Measurements from ENCODE around the gene ADAMTS2.

Gene ADAMTS2

DNA sequence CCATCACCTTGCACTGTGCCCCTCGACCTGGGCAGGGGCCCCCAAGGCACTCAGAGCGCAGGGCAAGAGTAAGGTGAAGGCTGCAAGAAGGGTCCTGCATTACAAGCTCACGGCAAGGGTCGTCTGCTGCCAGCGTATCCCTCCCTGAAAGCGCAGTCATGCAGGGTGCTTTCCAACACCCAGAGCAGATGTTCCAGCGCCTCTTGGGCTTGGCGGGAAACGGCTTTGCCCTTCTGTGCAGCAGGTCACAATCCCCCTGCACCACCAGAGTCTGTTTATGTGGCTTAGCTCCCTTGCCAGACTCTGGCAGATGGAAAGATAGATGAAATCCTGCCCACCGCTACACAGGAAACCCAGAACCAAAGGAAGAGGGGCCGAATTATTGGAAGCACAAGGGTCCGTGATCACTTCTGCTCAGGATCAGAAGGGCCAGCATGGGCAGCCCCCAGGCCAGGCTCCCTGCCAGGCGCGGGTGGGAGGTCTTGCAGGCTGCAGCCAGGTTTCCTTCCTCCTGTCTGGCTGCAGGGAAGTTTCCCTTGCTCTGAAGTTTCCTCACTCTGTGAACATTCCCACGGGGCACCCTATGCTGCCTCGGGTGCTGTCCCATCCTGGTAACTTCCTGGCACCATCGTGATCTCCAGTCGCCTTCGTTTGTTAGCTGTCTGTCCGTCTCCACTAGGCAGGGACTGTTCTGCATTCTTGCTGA lies 152.9 kb downstream of the ADAMTS2 start:
- no peak for DNase-seq

DNA sequence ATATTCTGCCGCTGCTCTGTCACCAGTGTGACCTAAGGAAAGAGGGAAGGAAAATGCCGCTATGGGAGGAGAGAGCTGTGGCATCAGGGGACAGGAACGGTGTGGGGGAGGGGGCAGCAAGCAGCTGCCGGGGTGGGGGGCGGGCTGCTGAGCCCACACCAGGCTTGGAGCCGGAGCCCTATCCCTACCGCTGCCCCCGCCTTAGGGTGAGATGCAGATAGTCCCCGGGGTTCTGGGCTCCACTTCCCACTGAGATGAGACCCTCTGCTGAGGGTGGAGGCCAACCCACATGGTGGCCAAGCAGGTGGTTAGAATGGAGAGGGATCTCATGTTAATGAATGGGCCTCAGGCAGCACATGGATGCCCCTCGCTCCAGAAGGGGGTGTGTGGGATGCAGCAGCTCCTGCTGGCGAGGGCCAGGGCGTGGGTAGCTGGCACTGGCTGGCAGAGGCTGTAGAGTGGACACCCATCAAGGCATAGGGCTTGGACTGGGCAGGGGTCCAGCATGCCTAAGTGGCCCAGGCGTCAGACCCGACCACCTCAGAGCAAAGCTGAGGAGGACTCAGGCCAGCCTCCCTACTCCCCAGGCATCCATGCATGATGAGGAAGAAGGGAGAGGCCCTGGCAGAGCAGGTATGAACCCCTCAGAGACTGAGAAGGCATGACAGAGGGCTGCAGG lies 153.6 kb downstream of the ADAMTS2 start:
- no peak for DNase-seq

DNA sequence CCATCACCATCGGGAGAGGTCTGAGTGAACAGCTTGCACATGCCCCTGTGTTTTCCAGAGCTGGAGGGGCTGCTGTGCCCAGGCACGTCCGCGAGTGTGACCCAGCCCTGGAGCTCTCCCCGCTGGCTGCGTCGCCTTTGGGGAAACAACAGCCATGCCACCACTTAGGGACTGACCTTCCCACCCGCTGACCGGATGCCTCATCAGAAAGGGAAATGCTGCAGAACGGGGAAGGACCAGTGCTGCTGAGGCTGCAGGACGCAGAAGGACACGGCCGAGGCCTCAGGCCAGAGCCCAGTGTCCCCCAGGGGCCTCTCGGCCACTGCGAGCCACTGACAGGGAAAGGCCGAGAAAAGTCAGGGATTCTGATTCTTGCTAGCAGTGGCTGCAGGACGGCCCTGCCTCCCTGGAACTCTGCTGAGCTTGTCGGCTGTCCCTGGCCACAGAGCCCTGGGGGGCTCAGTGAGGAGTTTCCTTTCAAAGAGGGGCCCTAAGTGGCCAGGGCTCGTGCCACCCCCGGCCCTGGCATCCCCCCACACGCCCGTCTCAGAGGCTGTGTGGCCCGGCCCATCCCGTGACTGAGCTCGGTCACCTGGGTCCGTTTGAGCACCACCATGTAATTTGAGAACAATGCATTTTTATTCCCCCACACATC lies 154.3 kb downstream of the ADAMTS2 start:
- DNase-seq, result no peak

DNA sequence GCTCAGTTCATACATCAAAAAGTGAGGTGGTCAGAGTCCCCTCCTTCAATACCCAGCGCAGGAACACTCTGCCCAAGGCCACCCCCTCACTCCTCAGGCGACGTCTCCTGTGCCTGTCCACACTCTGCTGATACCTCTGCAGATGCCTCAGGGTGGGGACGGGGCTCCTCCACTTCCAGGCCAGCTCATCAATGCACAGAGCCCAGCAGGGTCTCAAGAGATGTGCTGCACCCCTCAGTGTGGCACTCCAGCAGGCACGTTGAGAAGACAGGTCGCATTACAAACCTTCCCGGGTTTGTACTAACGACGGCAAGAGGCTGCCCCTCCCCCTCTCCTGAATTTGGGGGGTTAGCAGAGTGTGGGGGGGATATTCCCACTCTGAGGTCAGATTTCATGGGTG lies 156.6 kb downstream of the ADAMTS2 start:
- peak; percentile 6 for DNase-seq

DNA sequence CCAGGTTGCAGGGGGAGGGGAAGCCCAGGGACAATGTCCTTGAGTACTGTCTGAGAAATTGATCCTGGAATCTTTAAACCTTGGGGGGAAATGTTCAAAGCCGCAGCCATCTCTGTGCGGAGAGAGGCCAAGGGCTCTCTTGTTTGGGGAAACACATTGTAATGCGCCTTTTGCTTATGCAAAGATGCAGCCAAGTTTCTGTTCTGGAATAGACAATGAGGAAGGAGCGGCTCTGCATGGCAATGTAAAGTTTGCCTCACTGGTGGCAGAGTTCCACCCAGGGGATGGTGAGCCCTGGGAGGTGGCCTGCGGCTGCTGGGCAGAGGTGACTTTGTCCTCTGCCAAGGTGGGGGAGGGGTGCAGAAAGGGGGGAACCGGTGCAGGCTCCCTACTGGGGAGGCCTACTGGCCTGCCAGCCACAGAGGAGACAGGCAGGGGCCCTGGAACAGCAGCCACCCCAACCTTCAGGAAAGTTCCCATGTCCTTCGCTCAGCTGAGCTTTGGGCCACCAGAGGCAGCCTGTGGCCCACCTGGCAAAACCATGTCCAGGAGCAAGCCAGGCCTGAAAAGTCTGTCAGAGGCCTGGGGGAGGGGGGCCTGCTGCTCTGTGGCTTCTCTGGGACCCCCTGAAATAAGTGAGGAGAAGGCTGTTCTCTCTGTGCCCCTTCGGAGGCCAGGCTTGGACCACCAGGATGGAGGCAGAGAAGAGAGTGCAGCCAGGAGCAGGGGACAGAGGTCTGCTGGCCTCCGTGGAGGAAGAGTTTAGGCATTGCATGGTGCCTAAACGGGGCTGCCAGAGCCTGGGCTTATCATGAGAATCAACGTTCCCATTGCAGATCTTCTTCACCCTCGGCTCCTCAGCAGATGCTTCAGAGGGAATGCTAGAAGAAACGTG lies 157.3 kb downstream of the ADAMTS2 start:
- DNase-seq, result peak; percentile 34

DNA sequence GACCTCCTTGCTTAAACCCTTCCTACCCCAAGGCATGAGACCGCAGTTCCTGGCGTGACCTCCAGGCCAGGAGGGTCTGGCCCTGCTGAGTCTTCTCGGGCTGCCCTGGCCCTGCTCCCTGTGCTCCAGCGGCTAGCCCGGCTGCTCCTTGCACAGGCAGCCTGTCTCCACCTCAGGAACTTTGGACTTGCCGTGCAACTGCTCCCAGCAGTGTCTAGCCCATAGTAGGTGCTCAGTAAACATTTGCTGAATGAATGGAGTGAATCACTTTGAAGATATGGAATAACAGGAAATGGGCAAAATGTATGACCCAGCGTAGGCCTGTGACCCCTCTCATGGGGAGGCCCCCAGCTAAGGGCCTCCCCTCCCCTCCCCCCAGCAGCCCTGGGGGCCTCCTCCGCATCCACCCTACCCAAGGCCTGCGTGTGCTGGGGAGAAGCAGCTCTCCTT lies 158.0 kb downstream of the ADAMTS2 start:
- peak; percentile 12 for DNase-seq

DNA sequence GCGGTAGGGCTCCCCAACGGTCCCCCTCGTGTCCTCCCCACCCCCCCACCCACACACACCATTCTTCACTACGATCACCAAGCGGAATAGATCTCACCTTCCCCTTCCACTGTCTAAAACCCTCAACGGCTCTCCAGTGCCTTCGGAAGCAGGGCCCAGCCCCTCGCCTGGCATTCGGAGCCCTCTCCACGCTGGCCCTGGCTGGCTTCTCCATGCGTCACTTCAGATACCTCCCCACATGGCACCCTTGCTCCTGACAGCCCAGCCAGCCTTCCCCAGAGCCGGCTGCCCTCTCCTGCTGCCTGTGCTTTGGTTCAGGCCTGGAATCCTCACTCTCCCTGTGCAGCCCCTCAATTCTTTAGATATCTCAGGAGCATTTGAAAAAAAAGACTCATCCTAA lies 158.5 kb downstream of the ADAMTS2 start:
- DNase-seq, result peak; percentile 12

DNA sequence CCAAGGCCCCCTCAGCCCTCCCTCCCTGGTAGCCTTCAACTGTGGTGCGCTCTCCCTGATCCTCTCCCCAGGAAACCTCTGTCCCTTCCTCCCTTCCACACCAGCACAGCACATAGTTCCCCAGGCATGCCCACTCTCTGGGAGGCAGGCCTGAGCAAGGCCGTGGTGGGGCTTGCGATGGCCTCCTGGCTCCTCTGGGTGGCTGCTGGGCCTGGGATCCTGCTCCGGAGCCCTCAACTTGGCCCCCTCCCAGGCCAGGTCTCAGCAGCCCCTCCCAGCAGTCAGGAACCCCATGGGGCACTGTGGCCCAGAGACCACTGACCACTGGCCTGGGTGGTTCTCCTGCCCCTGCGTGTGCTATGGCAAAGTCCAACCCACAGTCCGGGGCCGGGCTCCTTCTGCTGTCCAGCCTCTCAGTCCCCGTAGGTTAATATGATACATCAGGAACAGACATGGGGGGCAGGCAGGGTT lies 159.3 kb downstream of the ADAMTS2 start:
- peak; percentile 15 for DNase-seq

DNA sequence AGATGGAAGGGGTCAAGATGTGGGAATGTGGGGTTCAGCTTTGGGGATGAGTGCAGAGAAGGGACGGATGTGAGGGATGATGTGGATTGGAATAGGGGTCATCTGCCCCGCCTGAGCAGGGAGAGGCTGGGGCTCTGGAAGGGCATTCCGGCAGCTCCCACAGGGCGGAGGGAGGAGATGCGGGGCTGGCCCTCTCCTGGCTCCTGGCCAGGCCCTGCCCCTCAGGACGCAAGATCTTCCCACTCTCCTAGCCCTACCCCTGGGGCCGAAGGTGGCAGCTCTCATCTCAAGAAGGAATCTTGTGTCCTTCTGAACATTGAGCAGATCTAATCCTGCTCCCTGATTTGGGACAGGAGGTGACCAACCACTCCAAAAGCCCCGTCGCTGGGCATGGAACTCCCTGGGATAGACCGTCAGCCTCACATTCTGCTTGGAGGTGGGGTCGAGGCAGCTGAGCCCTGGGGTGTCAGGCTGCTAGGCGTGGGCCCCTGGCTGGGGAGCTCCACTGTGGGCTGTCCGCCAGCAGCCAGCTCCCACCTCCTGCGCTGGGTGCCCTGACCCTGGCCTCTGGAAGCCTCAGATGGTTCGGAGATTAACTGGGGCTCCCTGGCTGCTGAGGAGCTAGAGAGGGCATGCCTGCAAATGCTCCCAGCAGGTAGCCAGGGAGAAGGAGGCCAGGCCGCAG lies 159.9 kb downstream of the ADAMTS2 start:
- peak; percentile 21 for DNase-seq

DNA sequence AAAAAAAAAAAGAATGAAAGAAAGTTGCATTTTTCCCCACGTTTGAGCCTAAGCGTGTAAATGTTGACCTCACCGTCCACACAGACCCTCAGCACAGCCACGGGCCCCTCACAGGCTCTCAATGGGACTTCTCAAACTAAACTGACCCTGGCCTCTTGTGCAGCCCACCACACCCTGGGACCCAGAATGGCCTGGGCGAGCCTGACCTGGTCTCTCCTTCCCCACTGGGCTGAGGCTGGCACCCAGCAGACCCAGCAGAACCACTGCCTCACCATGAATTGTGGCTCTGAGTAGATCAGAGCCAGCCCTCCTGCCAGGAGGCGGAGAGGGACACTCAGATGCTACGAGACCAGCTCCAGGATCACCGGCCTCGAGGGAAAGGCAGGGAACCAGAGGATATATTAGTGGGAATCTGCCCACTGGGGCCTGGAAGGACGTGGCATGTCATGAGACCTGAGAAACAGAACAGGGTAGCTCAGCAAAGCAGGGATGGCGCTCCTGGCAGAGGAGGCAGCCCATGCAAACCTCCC lies 160.7 kb downstream of the ADAMTS2 start:
- no peak for DNase-seq

DNA sequence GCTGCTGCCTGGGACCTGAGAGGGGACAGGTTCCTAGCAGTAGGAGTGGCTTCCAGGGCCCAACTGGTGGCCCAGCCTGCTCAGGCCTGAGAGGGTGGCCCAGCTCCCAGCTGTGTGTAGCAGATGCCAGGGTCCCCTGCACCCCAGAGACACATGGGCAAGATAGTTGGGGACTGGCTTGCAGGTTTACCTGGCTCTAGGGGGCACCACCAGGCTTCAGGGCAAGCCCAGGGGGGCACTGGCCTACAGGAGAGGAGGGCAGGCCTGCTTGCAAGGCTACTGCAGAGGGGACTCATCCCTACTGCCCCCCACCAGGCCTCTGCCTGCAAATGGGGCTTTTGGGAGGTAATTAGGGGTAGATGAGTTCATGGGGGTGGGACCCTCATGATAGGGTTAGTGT lies 161.8 kb downstream of the ADAMTS2 start:
- DNase-seq, result peak; percentile 24

DNA sequence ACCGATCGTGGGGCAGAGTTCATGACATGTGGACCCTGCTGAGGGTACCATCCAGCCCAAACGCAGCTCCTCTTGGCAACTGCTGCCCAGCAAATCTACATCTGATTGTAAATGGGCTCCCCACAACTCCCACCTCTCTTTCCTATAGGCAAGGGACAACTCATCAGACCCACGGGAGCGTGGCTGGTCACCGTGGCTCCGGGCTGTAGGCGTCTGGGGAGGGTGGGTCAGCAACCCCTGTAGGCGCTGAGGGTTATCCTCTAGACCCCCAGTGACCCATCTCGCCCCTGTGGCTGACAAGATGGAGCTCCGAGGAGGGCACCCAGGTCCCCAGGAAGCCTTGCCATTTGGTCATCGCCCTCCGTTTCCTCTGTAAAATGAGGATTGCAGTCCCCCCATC lies 162.7 kb downstream of the ADAMTS2 start:
- DNase-seq, result no peak

DNA sequence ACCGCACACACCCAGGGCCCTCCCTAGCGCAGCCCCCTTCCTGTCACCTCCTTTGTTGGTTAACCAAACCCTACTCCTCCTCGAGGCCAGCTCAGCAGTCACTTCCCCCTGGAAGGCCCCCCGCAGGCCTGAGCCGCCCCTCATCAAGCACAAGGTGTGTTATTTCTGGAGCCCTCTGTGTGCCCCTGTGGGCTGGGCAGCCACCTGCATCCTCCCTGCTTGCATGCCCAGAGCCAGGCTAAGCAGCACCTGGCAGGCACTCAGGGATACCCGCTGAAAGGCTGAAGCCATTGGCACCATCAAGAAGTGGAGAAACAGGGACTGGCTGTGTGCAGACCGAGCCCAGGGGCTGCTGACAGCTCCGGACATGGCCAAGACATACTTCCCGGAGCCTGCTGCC lies 163.3 kb downstream of the ADAMTS2 start:
- no peak for DNase-seq

DNA sequence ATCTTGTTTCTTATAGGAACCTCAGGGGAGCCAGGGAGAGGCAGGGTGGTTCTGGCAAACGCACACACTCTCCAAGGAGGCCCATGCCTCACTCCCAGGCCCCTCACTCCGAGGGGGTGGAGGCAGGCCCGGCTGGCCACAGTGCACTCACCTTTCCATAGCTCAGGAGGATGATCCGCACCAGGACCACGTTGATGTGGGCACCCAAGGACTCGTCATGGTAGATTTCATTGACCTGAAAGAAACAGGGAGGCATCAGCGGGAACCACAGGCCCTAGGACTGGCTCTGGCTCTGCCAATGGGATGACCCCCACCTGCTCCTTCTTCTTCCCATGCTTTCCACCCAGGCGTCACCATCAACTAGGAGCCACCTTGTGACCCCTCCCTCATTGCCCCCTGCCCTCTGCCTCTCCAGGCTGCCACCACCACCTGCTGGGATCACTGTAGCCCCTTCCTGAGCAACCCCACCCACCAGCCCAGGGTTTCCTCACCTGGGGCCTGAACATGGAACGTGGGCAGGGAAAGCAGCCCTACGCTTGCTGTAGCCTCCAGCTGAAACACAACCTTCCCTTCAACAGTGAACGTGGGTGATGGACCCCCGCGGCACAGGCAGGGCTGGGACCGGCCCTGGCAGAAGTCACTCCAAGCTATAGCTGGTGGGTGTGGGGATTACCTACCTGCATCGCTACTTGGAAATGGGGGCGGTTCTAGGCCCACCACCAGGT lies 164.2 kb downstream of the ADAMTS2 start:
- DNase-seq, result no peak

DNA sequence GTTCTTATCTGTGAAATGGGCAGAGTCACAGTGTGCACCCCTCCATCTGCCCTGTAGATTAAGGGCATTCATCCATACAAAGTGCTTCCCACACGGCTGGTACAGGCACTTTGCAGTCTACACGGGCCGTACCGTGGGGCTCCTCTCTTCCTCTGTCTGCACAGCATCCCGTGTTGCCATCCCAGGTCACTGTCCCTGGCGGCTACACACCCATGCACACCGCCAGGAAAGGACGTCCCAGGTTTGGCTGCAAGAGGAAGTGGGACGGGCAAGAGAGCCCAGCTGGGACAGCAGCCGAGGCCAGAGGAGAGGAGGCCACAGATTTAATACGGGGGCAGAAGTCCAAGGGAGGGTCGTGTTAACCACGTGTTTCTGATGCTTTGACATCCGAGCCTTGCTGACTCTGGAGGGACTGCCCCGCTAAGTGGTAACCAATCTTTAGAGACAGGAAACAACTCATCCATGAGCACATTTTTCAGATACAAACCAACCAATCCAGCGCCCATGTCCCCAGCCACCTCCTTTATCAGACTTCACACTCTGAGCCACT lies 165.1 kb downstream of the ADAMTS2 start:
- DNase-seq, result no peak

DNA sequence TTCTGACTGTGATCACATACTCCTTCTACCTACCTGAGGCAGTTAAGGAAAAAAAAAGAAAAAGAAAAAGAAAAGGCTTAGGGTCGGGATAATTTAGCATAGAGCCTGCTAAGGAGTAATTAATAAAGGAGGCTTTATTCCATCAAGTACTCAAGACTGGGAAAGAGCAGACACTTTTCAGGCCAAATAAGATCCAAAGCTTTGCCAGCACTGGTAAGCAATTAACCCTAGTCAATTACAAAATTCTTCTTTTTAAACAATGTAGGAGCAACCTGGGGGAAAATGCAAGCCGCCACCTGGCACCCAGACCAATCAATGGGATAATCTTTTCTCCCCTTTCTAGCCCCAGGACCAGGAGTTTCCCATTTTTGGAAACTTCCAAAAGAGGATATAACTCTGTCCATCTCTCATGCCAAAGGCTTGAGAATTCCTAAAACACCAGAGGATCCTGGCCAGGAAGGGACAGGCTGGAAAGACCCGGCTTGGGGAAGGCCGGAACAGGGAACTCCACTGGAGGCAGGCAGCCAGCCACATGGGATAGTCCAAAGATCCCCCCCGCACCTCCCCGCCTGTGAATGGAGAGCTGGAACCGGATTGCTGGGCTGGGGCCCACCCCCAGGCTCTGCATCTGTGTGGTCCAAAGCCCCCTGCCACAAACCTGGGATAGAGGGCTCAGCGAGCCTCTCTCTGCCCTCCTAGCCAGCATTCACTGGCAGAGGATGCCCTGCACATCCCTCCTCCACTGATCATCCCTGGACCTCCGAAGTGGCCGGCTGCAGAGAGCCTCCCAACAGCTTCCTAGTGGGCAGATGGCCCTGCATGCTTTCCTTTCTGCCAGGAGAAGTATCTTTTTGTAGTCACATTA lies 167.3 kb downstream of the ADAMTS2 start:
- DNase-seq, result no peak

DNA sequence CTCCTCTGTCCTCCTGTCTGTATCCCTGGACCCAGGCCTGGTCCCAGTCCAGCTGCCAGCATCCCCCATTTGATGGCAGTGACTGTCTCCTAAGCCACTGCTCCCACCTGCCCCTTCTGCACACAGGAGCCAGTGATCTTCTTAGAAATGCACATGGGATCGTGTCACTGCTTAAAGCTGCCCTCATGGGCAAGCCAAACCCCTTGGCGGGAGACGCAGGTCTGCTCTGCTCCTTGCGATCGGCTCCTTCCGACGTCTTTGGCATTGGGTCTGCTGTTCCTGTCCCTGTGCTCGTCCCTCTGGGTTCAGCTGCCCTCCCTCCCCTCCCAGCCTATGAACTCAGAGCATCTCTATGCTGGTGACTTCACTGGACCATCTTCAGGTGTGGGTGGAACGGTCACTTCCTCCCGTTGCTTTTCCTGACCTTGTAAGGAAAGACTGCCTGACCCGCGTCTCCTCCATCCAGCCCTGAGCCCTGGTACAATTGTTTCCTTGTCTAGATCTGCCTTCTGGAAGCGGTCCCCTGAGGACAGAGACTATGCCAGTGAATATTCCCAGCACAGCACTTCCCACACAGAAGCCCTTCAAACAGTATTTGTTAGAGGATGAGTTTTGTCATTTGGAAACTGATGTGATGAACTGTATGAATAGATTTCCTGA lies 168.6 kb downstream of the ADAMTS2 start:
- DNase-seq, result no peak

DNA sequence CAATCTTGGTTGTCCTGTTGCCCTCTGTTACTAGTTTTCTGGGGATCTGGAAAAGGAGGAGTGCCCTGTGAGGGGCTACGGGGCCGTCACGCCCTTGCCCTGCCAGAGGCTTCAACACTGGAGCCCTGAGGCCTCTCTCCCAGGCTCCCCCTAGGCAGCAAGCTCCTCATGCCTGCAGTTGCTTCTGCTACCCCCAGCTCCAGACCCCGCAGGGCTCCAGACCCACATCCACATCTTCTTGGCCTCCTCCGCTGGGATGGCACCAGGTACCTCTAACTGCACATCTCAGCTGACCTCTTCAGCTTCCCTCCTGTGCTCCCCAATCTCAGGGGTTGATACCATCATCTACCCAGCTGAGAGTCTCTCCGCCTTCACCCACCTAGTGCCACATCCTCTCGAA lies 169.1 kb downstream of the ADAMTS2 start:
- DNase-seq, result no peak
